Lung (tissue), 12 donors: ENCODE measurements around the gene SPIRE1. TPM values are rescaled to one million over a fixed set of nuclear protein-coding genes. Genes with fewer than 3 reads are reported as not detected.
"Not testable (repeated sequence)": the region's sequence is repeated elsewhere in the genome, so short reads cannot be mapped to it uniquely, and the experiment has no call there.

Experiments used
- ATAC-seq: fragments of 200-7000 bp; cut with Tn5 transposase; one replicate; pipeline ENCODE4 v1.9.1; 2020; ENCODE audit warnings: moderate number of reproducible peaks; ENCODE audit not compliant: insufficient read depth, low FRiP score
- DNase-seq, 3 donors: peaks; one replicate each; pipeline ENCODE4 v3.0.0-alpha.2; 2013 to 2017
- H3K27ac ChIP-seq, 2 donors: one replicate each; pipeline ENCODE4 v1.5.1; 2013; ENCODE audit warnings: mild to moderate bottlenecking in 2 of 2, moderate library complexity in 2 of 2, control low read depth in 1 of 2, inconsistent platforms in 1 of 2, low read depth in 1 of 2, low read length in 1 of 2
- H3K27me3 ChIP-seq, 3 donors: one replicate each; pipeline ENCODE4 v1.5.1; 2013; ENCODE audit warnings: low read length in 2 of 3; ENCODE audit not compliant: control insufficient read depth in 3 of 3, insufficient read depth in 3 of 3
- H3K36me3 ChIP-seq, 4 donors: one replicate each; pipeline ENCODE4 v1.5.1; 2013; ENCODE audit warnings: low read length in 4 of 4, mild to moderate bottlenecking in 1 of 4, moderate library complexity in 1 of 4; ENCODE audit not compliant: control insufficient read depth in 4 of 4, insufficient read depth in 4 of 4
- H3K4me1 ChIP-seq, 5 donors: one replicate each; pipeline ENCODE4 v1.5.1; 2013; ENCODE audit warnings: low read length in 5 of 5, mild to moderate bottlenecking in 2 of 5, moderate library complexity in 1 of 5; ENCODE audit not compliant: control insufficient read depth in 5 of 5, insufficient read depth in 5 of 5
- H3K4me3 ChIP-seq: one replicate; pipeline ENCODE4 v1.5.1; 2013; ENCODE audit warnings: mild to moderate bottlenecking, control low read depth, moderate library complexity
- H3K9ac ChIP-seq, 2 donors: one replicate each; pipeline ENCODE4 v1.5.1; 2013; ENCODE audit warnings: low read length in 2 of 2, control low read depth in 1 of 2; ENCODE audit not compliant: insufficient read depth in 1 of 2
- H3K9me3 ChIP-seq, 4 donors: one replicate each; pipeline ENCODE4 v1.5.1; 2013; ENCODE audit warnings: low read length in 3 of 4, mild to moderate bottlenecking in 1 of 4, moderate library complexity in 1 of 4; ENCODE audit not compliant: control insufficient read depth in 4 of 4, insufficient read depth in 3 of 4
- CTCF ChIP-seq: IDR thresholded peaks from 2 replicates; pipeline ENCODE4 v1.5.1; 2012; ENCODE audit warnings: mild to moderate bottlenecking; ENCODE audit errors: control extremely low read depth, extremely low read depth
- WGBS, 2 donors: extraction: QIAGEN DNeasy Blood & Tissue Kit; methylation state at CpG; one replicate each; pipeline ENCODE4 v1.1.7; 2013; 5-methylcytosine and 5-hydroxymethylcytosine counted together
- polyA plus RNA-seq, 2 donors: library from polyadenylated mRNA; stranded (reverse); fragments of 200-250 nt; gene quantifications; one replicate each; pipeline ENCODE4 v1.2.1, GENCODE V29; 2013
- total RNA-seq, 2 donors: library from RNA; depleted of rRNA in 1 of 2; stranded (reverse); fragments of >200 nt in 1 of 2; gene quantifications; one replicate each; pipeline ENCODE4 v1.2.1, GENCODE V29; 2014 to 2021
- donor health status: control.
- donor health status: control.
- donor health status: Bipolar disorder and iron deficiency.
- donor health status: healthy.
- donor health status: DM: yes; HTN: yes; CAD: no.

Gene SPIRE1
- total and polyA plus RNA-seq, 4 donors = 8.7 to 34.0 (median 14.8) TPM

- 94 to 98% methylated on average over 4 of the region's 4 CpGs for WGBS, 2 donors
These were observed 90.1 kb downstream of the SPIRE1 start for GRCh38 chr18:12567849-12568248.

GRCh38 chr18:12564861-12565260, 93.0 kb downstream of the SPIRE1 start:
- Histone ChIP-seq H3K9me3 (no peaks in the 10 kb centered on the region), H3K27me3 (no peaks in the 10 kb centered on the region), H3K36me3 (no peaks in the 10 kb centered on the region), H3K9ac (no peak overlapping the region), H3K4me1 (peaks cover 0 to under 1% (median 0%) of the 10 kb centered on the region in 5 donors), H3K27ac (no peak overlapping the region), H3K4me3 (no peak overlapping the region)
- 96 to 100% methylated on average over 1 of the region's 1 CpG for WGBS, 2 donors
- DNase-seq (no peak), ATAC-seq (no peak)
- TF ChIP-seq CTCF = no peak

More at GRCh38 chr18:12567849-12568248, 90.1 kb downstream of the SPIRE1 start:
- DNase-seq (no peak), ATAC-seq (no peak)
- no peak for TF ChIP-seq CTCF
- Histone ChIP-seq H3K9me3 (no peaks in the 10 kb centered on the region), H3K36me3 (no peaks in the 10 kb centered on the region), H3K9ac (no peak overlapping the region), H3K4me1 (peaks cover 0 to 7% (median 0%) of the 10 kb centered on the region in 5 donors), H3K27ac (no peak overlapping the region), H3K27me3 (no peaks in the 10 kb centered on the region), H3K4me3 (no peak overlapping the region)

- Histone ChIP-seq H3K4me1 (no peaks in the 10 kb centered on the region), H3K4me3 (no peak overlapping the region), H3K36me3 (no peaks in the 10 kb centered on the region), H3K27me3 (no peaks in the 10 kb centered on the region), H3K9me3 (no peaks in the 10 kb centered on the region), H3K9ac (no peak overlapping the region), H3K27ac (no peak overlapping the region)
- no peak for TF ChIP-seq CTCF
- 89 to 94% methylated on average over 2 of the region's 2 CpGs for WGBS, 2 donors
- no peak for DNase-seq
- ATAC-seq = no peak
These were observed 93.5 kb downstream of the SPIRE1 start for GRCh38 chr18:12564378-12564777.

GRCh38 chr18:12560600-12560999, 97.3 kb downstream of the SPIRE1 start:
- not testable (repeated sequence) for DNase-seq, H3K36me3 ChIP-seq, H3K4me3 ChIP-seq, H3K27ac ChIP-seq, H3K4me1 ChIP-seq, H3K9me3 ChIP-seq, H3K9ac ChIP-seq, ATAC-seq, H3K27me3 ChIP-seq
- WGBS, 2 donors = 87 to 89% methylated on average over 6 of the region's 6 CpGs
